LNCaP clone FGC (cell line): ENCODE data around the gene CDKN1B.

Source experiments
- DNase-seq: peaks from one replicate; pipeline ENCODE4 v3.0.0-alpha.2; 2011; ENCODE audit warnings: low read depth
- H3K4me3 ChIP-seq: 2 replicates; pipeline ENCODE4 v1.5.1; 2011; ENCODE audit warnings: mild to moderate bottlenecking, low read depth, low read length, control low read depth
- CTCF ChIP-seq: IDR thresholded peaks from 2 replicates; pipeline ENCODE4 v1.5.1; 2012; ENCODE audit warnings: mild to moderate bottlenecking; ENCODE audit not compliant: control insufficient read depth, insufficient read depth; ENCODE audit errors: extremely low read depth

CDKN1B gene

DNA sequence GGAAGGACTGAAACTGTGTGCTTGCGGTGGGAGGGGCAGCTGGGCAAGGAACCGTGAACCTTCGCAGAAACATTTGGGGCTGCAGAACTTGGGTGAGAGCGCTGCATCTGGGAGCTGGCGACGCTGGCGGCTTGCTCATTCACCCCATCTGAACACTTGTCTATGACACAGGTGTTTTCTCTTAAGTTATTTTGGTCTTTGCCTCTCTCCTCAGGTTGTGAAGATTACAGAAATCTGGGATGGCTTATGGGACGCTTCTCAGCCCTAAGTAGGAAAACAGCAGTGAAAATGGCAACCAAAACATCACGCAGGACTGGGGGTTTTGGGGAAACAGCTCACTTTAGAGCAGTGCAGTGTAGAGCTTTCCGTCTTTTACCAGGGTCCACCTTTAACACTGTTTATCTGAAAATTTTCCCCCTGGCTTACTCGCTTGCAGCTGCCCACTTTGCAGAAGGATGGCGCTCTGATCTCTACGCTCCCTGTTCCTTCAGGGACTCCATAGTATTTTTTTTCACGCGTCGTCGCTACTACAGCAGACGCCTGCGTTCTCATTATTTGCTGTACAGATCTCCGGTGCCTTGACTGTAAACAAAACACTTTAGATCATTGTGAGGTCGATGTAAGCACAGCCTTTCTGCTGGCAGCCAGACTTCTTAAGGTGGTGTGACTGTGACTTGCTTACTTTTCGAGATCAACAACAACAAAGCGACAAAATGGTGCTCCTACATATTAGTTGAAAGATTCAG, 2.7 kb upstream of the CDKN1B start:
- no peak for TF ChIP-seq CTCF
- H3K4me3 ChIP-seq, result peak overlapping the region; percentile 41
- no peak for DNase-seq

GRCh38 chr12:12715128-12715458, 2.1 kb upstream of the CDKN1B start:
- H3K4me3 ChIP-seq, result no peak overlapping the region
- no peak for TF ChIP-seq CTCF
- DNase-seq, result no peak

DNA sequence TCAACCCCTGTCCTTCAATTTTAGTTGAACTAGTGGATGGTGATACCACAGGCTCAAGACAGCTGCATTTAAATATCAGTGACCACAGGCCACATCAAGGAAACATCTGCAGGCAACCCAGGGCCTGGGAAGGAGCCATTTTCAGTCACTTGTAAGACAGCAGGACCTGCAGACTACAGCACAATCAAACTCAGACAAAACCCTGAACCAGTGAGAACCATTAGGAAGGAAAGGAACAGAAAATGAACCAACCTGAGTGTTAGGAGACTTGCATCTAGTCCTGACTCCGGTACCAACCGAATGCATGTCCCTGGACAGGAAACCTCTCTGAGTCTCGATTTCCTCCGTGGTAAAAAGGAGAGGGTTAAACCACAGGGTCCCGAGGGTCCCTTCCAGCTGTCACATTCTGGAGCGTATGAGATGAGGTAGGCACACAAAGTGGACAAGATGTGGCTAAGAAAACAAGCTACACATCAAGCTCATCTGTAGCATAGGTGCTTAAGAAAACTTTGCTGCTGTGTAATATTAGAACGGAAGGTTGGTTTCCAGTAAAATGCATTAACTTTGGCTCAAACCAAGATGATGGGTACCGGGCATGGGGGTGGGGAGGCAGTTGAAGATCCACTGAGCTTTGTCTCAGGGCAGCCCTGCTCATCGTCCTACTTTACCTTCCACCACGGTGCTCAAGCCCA, 1.6 kb upstream of the CDKN1B start:
- H3K4me3 ChIP-seq, result no peak overlapping the region
- no peak for DNase-seq
- no peak for TF ChIP-seq CTCF

DNA sequence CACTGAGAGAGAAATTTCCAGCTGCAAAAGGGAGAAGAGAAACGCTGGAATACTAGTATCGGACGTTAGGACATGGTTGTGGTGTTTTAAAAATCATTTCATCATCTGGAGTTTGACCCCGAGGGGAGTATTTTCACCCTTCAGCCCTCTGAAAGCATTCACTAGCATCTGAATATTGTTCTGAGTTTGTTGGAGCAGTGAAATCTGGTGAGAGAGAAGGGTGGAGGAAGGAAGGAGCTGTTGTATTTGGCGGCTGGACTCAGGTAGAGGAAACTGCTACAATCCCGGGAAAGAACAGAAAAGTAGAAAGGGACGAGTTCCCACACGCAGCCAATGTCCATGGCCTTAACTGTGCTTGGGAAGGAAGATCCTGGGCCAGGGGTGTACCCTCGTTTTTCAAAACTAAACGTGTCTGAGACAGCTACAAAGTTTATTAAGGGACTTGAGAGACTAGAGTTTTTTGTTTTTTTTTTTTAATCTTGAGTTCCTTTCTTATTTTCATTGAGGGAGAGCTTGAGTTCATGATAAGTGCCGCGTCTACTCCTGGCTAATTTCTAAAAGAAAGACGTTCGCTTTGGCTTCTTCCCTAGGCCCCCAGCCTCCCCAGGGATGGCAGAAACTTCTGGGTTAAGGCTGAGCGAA, 896 bp upstream of the CDKN1B start:
- H3K4me3 ChIP-seq, result peak overlapping the region; percentile 96
- TF ChIP-seq CTCF, result no peak
- DNase-seq, result no peak

DNA sequence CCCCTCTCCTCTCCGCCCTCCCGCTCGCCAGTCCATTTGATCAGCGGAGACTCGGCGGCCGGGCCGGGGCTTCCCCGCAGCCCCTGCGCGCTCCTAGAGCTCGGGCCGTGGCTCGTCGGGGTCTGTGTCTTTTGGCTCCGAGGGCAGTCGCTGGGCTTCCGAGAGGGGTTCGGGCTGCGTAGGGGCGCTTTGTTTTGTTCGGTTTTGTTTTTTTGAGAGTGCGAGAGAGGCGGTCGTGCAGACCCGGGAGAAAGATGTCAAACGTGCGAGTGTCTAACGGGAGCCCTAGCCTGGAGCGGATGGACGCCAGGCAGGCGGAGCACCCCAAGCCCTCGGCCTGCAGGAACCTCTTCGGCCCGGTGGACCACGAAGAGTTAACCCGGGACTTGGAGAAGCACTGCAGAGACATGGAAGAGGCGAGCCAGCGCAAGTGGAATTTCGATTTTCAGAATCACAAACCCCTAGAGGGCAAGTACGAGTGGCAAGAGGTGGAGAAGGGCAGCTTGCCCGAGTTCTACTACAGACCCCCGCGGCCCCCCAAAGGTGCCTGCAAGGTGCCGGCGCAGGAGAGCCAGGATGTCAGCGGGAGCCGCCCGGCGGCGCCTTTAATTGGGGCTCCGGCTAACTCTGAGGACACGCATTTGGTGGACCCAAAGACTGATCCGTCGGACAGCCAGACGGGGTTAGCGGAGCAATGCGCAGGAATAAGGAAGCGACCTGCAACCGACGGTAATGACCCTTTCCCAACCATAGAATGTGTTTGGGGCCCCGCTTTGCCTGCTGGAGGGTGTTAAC, 615 bp downstream of the CDKN1B start:
- no peak for DNase-seq
- H3K4me3 ChIP-seq, result peak overlapping the region; percentile 96
- TF ChIP-seq CTCF, result no peak

DNA sequence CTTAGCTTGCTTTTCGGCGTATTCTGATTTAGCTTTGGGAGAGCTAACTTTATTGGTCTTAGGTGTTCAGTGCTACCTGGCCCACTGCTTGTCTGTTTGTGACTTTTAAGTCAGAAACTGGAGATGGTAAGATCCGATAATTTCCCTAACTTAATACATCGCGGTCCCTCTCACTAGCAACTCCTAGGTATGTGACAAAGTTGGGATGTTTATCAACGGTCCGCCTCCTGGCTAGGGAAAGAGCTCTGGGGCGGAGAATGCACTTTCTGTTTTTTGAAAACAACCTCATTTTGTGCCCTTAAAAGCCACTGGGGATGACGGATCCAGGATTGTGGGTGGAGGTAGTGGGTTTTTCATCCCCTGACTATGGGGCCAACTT, 1.2 kb downstream of the CDKN1B start:
- peak overlapping the region; percentile 96 for H3K4me3 ChIP-seq
- no peak for TF ChIP-seq CTCF
- no peak for DNase-seq
